ENCODE measurements around the gene DUSP28.
A peak's percentile ranks its signal among the peaks of the same experiment; 100 is the strongest.
"Not testable (repeated sequence)": the region's sequence is repeated elsewhere in the genome, so short reads cannot be mapped to it uniquely, and the experiment has no call there.

DUSP28 gene

GRCh38 chr2:240560084-240560479, at the start of gene DUSP28:
Gene DUSP28, plus strand, starts transcription at chr2:240560357. Its CDS starts 328 bp downstream, at chr2:240560685.
- peak; percentile 92 for DNase-seq

GRCh38 chr2:240510513-240511210, 49.5 kb upstream of the DUSP28 start:
- no peak for DNase-seq

- DNase-seq: no peak
Measured at GRCh38 chr2:240511351-240512108, 48.6 kb upstream of the DUSP28 start.

GRCh38 chr2:240512109-240512485, 48.1 kb upstream of the DUSP28 start:
- no peak for DNase-seq

GRCh38 chr2:240512666-240513535, 47.3 kb upstream of the DUSP28 start:
- no peak for DNase-seq

GRCh38 chr2:240513549-240514287, 46.4 kb upstream of the DUSP28 start:
- DNase-seq: peak; percentile 89

- no peak for DNase-seq
Measured at GRCh38 chr2:240514631-240515030, 45.5 kb upstream of the DUSP28 start.

GRCh38 chr2:240517342-240517741, 42.8 kb upstream of the DUSP28 start:
- no peak for DNase-seq

GRCh38 chr2:240518981-240519380, 41.2 kb upstream of the DUSP28 start:
- no peak for DNase-seq

GRCh38 chr2:240519396-240520129, 40.6 kb upstream of the DUSP28 start:
- DNase-seq: no peak

- DNase-seq: no peak
Measured at GRCh38 chr2:240520130-240520973, 39.8 kb upstream of the DUSP28 start.

GRCh38 chr2:240520974-240521350, 39.2 kb upstream of the DUSP28 start:
- DNase-seq: no peak

- not testable (repeated sequence) for DNase-seq
Measured at GRCh38 chr2:240521885-240522284, 38.3 kb upstream of the DUSP28 start.

GRCh38 chr2:240522406-240522805, 37.8 kb upstream of the DUSP28 start:
- DNase-seq: no peak

GRCh38 chr2:240523451-240524281, 36.5 kb upstream of the DUSP28 start:
- DNase-seq: no peak

- DNase-seq: no peak
Measured at GRCh38 chr2:240524963-240525718, 35.0 kb upstream of the DUSP28 start.

- no peak for DNase-seq
Measured at GRCh38 chr2:240525802-240526201, 34.4 kb upstream of the DUSP28 start.

- DNase-seq: no peak
Measured at GRCh38 chr2:240526521-240526920, 33.6 kb upstream of the DUSP28 start.

GRCh38 chr2:240527153-240527750, 32.9 kb upstream of the DUSP28 start:
- DNase-seq: no peak

Measured in activated CD4-positive, alpha-beta T cell treated with anti-CD3 and anti-CD28 coated beads, Interleukin-2, amount 50 U/mL, for 16 hours (primary cell).